Heart left ventricle (tissue), 16 donors: ENCODE results near the gene ZDHHC1. TPM values are rescaled to one million over a fixed set of nuclear protein-coding genes. Genes with fewer than 3 reads are reported as not detected.
A peak's percentile ranks its signal among the peaks of the same experiment; 100 is the strongest.
"Not testable (repeated sequence)": the region's sequence is repeated elsewhere in the genome, so short reads cannot be mapped to it uniquely, and the experiment has no call there.

Experiments
- ATAC-seq, 4 donors: fragments of 200-7000 bp; cut with Tn5 transposase; one replicate each; pipeline ENCODE4 v1.9.1; 2020 to 2022; ENCODE audit warnings: moderate library complexity in 4 of 4, mild to moderate bottlenecking in 3 of 4, moderate number of reproducible peaks in 1 of 4
- DNase-seq, 5 donors: peaks; one replicate each; pipeline ENCODE4 v3.0.0-alpha.2; 2020
- H3K27ac ChIP-seq, 12 donors: fragments of 200-600 bp; sonication (generic) in 4 of 12; one replicate each; pipeline versions ENCODE4 v1.5.0 to v1.8.0; 2016 to 2022; ENCODE audit warnings: mild to moderate bottlenecking in 2 of 12
- H3K27me3 ChIP-seq, 9 donors: fragments of 200-600 bp; sonication (generic) in 2 of 9; one replicate each; pipeline versions ENCODE4 v1.5.1 to v1.8.0; 2016 to 2022; ENCODE audit warnings: mild to moderate bottlenecking in 3 of 9
- H3K36me3 ChIP-seq, 9 donors: fragments of 200-600 bp; sonication (generic) in 2 of 9; one replicate each; pipeline versions ENCODE4 v1.5.0 to v1.8.0; 2018 to 2022; ENCODE audit warnings: mild to moderate bottlenecking in 2 of 9
- H3K4me1 ChIP-seq, 12 donors: fragments of 200-600 bp; sonication (generic) in 4 of 12; one replicate each; pipeline versions ENCODE4 v1.5.0 to v1.8.0; 2016 to 2022; ENCODE audit warnings: mild to moderate bottlenecking in 3 of 12
- H3K4me3 ChIP-seq, 12 donors: fragments of 200-600 bp; sonication (generic) in 4 of 12; one replicate each; pipeline versions ENCODE4 v1.5.0 to v1.8.0; 2017 to 2022; ENCODE audit warnings: mild to moderate bottlenecking in 9 of 12, moderate library complexity in 4 of 12
- H3K9me3 ChIP-seq, 12 donors: fragments of 200-600 bp; sonication (generic) in 4 of 12; one replicate each; pipeline versions ENCODE4 v1.5.0 to v1.8.0; 2016 to 2022; ENCODE audit warnings: mild to moderate bottlenecking in 1 of 12
- POLR2A ChIP-seq, 2 donors: fragments of 450-650 bp; IDR thresholded peaks; one replicate each; pipeline ENCODE4 v1.6.1; 2017; ENCODE audit warnings: antibody characterized with exemption in 2 of 2, mild to moderate bottlenecking in 2 of 2, moderate library complexity in 2 of 2
- WGBS, 4 donors: extraction: QIAGEN DNeasy Blood & Tissue Kit in 2 of 4; methylation state at CpG; one replicate each; pipeline versions ENCODE4 v1.1.5 to v1.1.7; 2013 to 2018; 5-methylcytosine and 5-hydroxymethylcytosine counted together
- intact Hi-C, 10 donors: fragments of 100-400 bp; cut with DNase I; formaldehyde crosslinking; loops; one replicate each; pipeline versions ENCODE4 v1.11.1 to v1.14.2; 2022
- polyA plus RNA-seq, 2 donors: library from polyadenylated mRNA; stranded (reverse); fragments of 200-250 nt; gene quantifications; one replicate each; pipeline ENCODE4 v1.2.3, GENCODE V29; 2013
- total RNA-seq, 9 donors: library from RNA; depleted of rRNA in 2 of 9; stranded (reverse); fragments of >200 nt in 2 of 9; fragmentation: NEBNext Ultra II Directional in 3 of 9; extraction: Animal tissue kit (Norgen Biotek cat#: 25700) in 3 of 9; gene quantifications; one replicate each; pipeline versions ENCODE4 v1.1.0 to v1.2.4, GENCODE V29; 2016 to 2023
- TF ChIP-seq, protein P1 (sequence below), 12 donors: fragments of 200-600 bp; sonication (generic) in 4 of 12; IDR thresholded peaks; one replicate each; pipeline versions ENCODE4 v1.5.0 to v1.8.0; 2018 to 2022; ENCODE audit warnings: antibody characterized with exemption in 12 of 12, mild to moderate bottlenecking in 5 of 12
- donor health status: ischemic (EF 13 %, LVEDD 7.1; RV severe dilation, severe dysfunction).
- donor health status: healthy with polysubstance abuse.
- donor health status: DM: no; HTN: yes; CAD: no.
- donor health status: DM: no; HTN: no; CAD: no.
- donor health status: ischemic (EF 25% LVEDD 6.9; RV normal size, moderate dysfunction).
- donor health status: ischemic (EF 25% LVEDD 5.7; RV mildly dilated, moderate dysfunction).
- donor health status: healthy.
- donor health status: DM: yes; HTN: yes; CAD: no.
- donor health status: ischemic (EF 35%, LVEDD 5.7; RV mildly dilated, moderate dysfunction).
- donor health status: nonischemic (EF 11% LVEDD 7.7; RV severe dilation, severe dysfunction).
- donor health status: DM: yes; HTN: yes; CAD: no.
- donor health status: PGD.
- donor health status: ischemic (EF 29% LVEDD 5.4; RV normal size, mild dysfunction).
- donor health status: nonischemic (EF 23%, LVEDD 6.1; RV moderate dilation, normal function).

Gene ZDHHC1
- total and polyA plus RNA-seq, 11 donors = 2.7 to 11.6 (median 5.1) TPM

GRCh38 chr16:67384778-67385510 lies 31.3 kb downstream of the ZDHHC1 start:
- H3K36me3 ChIP-seq = no peaks in the 10 kb centered on the region
- peak overlapping the region in 1 of 12 donors; percentile 1 for H3K27ac ChIP-seq
- H3K4me1 ChIP-seq = peaks cover 0 to 8% (median 0%) of the 10 kb centered on the region in 12 donors
- H3K9me3 ChIP-seq = no peaks in the 10 kb centered on the region
- H3K4me3 ChIP-seq = no peak overlapping the region
- DNase-seq (peak in 1 of 5 donors; percentile 27), ATAC-seq (peak in 1 of 4 donors; percentile 34)
- 81 to 84% (median 83%) methylated on average over 8 of the region's 8 CpGs for WGBS, 4 donors
- intact Hi-C loops = no loop called here
- H3K27me3 ChIP-seq = peaks cover 0 to 3% (median 0%) of the 10 kb centered on the region in 9 donors
- TF ChIP-seq POLR2A (IDR thresholded peaks at IDR 0.05) = no peak
- TF ChIP-seq, protein P1, sequence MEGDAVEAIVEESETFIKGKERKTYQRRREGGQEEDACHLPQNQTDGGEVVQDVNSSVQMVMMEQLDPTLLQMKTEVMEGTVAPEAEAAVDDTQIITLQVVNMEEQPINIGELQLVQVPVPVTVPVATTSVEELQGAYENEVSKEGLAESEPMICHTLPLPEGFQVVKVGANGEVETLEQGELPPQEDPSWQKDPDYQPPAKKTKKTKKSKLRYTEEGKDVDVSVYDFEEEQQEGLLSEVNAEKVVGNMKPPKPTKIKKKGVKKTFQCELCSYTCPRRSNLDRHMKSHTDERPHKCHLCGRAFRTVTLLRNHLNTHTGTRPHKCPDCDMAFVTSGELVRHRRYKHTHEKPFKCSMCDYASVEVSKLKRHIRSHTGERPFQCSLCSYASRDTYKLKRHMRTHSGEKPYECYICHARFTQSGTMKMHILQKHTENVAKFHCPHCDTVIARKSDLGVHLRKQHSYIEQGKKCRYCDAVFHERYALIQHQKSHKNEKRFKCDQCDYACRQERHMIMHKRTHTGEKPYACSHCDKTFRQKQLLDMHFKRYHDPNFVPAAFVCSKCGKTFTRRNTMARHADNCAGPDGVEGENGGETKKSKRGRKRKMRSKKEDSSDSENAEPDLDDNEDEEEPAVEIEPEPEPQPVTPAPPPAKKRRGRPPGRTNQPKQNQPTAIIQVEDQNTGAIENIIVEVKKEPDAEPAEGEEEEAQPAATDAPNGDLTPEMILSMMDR (IDR thresholded peaks at IDR 0.05) = no peak

DNA sequence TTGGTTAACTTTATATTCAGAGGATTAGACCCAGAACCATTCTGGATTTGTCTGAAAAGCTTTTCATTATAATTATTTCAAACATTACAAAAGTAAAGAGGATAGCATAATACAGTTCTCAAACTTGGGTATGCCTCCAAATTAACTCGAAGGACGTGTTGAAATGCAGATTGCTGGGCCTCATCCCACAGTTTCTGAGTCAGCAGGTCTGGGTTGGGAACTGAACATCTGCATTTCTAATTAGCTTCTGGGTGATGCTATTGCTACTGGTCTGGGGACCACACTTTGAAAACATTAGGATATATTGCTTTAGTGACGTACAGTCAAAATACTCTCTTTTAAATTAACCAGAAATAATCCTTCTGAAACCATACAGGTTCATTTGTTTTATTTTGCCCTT lies 33.0 kb downstream of the ZDHHC1 start:
- Histone ChIP-seq H3K27ac (no peak overlapping the region), H3K4me1 (peaks cover 0 to 2% (median 0%) of the 10 kb centered on the region in 12 donors), H3K4me3 (no peak overlapping the region), H3K36me3 (no peaks in the 10 kb centered on the region), H3K9me3 (no peaks in the 10 kb centered on the region), H3K27me3 (peaks cover 0 to 3% (median 0%) of the 10 kb centered on the region in 9 donors)
- TF ChIP-seq, protein P1 (IDR thresholded peaks at IDR 0.05) = no peak
- TF ChIP-seq POLR2A (IDR thresholded peaks at IDR 0.05) = no peak
- DNase-seq (peak in 1 of 5 donors; percentile 9), ATAC-seq (no peak)
- WGBS, 4 donors = 63 to 90% (median 75%) methylated on average over 3 of the region's 3 CpGs
- intact Hi-C loops = no loop called here

DNA sequence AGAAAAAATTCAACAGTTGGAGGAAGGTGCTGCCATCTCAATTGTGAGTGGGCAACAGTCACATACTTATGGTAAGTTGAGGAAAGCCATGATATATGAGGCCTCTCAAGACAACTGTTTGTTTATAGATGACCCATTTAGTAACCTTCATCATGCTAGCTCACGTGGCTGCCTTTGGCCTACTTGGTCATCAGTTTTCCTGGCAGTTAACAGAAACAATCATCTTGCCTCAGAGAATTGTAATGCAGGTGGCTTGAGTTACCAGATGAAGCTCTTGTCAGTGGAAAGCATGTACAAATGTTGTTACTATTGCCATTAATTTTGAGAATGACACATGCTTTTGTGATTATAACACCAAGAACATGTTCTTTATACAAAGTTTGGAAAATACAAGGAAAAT lies 37.6 kb downstream of the ZDHHC1 start:
- Histone ChIP-seq H3K27me3 (peaks cover 0 to 3% (median 0%) of the 10 kb centered on the region in 9 donors), H3K4me3 (no peak overlapping the region), H3K9me3 (no peaks in the 10 kb centered on the region), H3K4me1 (peaks cover 0 to 2% (median 0%) of the 10 kb centered on the region in 12 donors), H3K27ac (no peak overlapping the region), H3K36me3 (no peaks in the 10 kb centered on the region)
- intact Hi-C loops = loop anchor here in 4 of 10 donors (10.0 kb wide), 1 partner anchor 86 kb away; no protein-coding TSS in a partner anchor
- DNase-seq = no peak
- TF ChIP-seq, protein P1 (IDR thresholded peaks at IDR 0.05) = no peak
- TF ChIP-seq POLR2A (IDR thresholded peaks at IDR 0.05) = no peak
- no peak for ATAC-seq
- WGBS, 4 donors = 78 to 97% (median 88%) methylated on average over 1 of the region's 1 CpG

DNA sequence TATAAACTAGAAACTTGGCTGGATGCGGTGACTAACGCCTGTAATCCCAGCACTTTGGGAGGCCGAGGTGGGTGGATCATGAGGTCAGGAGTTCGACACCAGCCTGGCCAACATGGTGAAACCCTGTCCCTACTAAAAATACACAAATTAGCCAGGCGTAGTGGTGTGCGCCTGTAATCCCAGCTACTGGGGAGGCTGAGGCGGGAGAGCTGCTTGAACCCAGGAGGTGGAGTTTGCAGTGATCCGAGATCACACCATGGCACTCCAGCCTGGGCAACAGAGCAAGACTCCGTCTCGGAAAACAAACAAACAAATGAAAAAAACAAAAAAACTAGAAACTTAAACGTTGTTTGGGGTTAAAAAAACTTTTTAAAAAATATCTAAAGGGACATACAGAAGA lies 40.3 kb downstream of the ZDHHC1 start:
- H3K4me3 ChIP-seq, H3K36me3 ChIP-seq, H3K9me3 ChIP-seq, H3K27me3 ChIP-seq, DNase-seq, ATAC-seq, H3K4me1 ChIP-seq, H3K27ac ChIP-seq: not testable (repeated sequence)
- intact Hi-C loops = loop anchor here in 4 of 10 donors (10.0 kb wide), 1 partner anchor 89 kb away; no protein-coding TSS in a partner anchor
- whole genome bisulfite sequencing, 4 donors = 91 to 93% (median 92%) methylated on average over 11 of the region's 11 CpGs
